Fibroblast of skin of left quadriceps (primary cell): ENCODE results near the gene CEBPA.

Experiments used
- DNase-seq, 2 experiments: peaks; one replicate each; pipeline ENCODE4 v3.0.0-alpha.2; 2013; ENCODE audit warnings: low read depth in 2 of 2

Gene CEBPA

GRCh38 chr19:33287438-33287837 is 14.9 kb downstream of the CEBPA start:
- no peak for DNase-seq

GRCh38 chr19:33286899-33287298 is 15.4 kb downstream of the CEBPA start:
- no peak for DNase-seq

DNA sequence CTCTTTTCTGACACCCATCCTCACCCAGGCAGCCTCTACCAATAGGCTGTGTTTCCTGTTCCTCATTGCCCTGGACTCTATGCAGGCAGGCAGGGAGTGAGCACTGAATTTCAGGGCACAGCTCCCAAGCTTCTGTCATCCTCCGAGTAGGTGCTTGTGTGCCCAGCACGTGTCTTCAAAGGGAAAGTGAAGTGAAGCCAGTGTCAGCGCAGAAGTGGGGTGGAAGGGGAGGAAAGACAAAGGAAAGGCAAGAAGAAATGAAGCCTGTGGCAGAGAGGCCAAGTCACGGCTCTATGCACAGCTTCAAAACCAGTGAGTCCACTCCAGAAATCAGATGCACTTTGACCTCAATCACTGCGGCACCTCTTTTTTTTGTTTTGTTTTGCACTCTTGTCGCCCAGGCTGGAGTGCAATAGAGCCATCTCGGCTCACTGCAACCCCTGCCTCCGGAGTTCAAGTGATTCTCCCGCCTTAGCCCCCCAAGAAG is 16.9 kb downstream of the CEBPA start:
- DNase-seq = no peak

- no peak for DNase-seq
Measured at GRCh38 chr19:33284756-33285155, 17.6 kb downstream of the CEBPA start.

GRCh38 chr19:33284146-33284643 is 18.1 kb downstream of the CEBPA start:
- DNase-seq = no peak

DNA sequence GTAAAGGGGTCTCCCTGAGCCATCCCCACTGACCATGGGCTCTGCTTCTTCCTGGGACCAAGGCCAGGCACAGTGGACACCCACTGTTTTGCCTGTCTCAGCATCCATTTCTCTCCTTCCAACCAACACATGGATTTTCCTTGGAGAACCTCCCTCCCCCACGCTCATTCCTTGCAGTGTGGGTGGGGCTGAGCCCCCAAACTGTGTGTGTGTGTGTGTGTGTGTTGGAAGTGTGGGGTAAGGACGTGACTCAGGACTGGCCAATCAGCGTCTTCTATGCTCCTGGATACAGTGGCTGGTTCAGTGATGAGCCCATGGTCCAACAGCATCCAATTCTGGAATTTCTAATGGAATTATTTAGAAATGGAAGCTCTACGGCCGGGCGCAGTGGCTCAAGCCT is 18.7 kb downstream of the CEBPA start:
- DNase-seq = no peak

GRCh38 chr19:33282036-33282671 is 20.2 kb downstream of the CEBPA start:
- DNase-seq = peak; percentile 64 to 67

GRCh38 chr19:33281296-33281926 is 20.9 kb downstream of the CEBPA start:
- DNase-seq = no peak

- no peak for DNase-seq
Measured at GRCh38 chr19:33280351-33280921, 21.9 kb downstream of the CEBPA start.

- DNase-seq = no peak
Measured at GRCh38 chr19:33279430-33280350, 22.6 kb downstream of the CEBPA start.

DNA sequence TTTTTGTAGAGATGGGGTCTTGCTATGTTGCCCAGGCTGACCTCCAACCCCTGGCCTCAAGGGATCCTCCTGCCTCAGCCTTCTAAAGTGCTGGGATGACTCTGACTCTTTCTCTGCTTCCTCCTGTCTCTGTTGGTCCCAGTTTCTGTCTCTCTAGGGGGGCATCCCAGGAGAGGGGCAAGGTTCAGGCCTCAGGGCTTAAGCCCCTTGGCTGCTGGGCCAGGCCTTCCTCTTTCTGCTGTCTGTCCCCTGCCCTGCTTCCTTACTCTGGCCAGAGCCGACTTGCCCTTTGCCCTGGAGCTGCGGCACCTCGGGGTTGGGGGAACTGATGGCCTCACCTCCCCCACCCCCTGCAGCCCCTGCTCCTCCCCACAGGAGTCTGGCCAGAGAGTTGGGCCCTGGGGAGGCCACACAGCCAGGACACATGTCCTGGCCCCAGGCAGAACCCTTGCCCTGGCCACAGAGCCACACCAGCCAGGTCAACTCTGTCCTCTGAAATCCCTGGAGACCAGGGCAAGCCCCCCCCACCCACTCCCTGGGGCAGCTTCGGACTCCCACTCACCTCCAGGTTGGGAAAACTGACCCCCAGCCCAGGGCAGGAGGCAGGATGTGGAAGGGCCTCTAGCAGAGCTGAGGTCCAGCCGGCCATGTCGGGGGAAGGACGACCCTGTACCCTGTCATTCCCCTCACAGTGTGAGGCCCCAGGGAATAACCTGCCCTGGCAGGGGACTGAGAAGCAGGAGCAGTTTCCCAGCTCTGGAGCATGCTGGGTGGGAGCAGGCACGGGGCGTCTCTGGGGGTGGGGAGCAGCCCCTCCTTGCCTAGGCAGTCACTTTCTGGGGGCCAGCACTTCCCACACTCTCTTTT is 23.7 kb downstream of the CEBPA start:
- DNase-seq = no peak

DNA sequence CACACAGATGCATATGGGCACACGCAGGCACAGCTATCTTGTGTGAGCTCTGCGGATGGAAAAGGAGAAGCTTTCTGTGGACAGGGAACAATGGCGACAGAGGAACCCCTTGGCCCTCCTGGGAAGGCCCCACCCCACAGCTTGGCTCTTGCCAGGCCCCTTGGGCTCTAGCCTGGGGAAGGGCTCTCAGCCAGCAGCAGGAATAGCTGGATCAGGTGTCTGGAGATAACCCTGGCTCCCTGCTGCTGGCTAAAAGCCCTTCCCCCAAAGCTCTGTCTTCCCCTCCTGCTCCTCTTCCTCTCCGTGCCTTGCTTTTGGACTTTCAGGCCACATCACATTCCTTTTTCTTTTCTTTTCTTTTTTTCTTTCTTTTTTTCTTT is 24.3 kb downstream of the CEBPA start:
- DNase-seq = no peak

- no peak for DNase-seq
Measured at GRCh38 chr19:33277434-33277833, 24.9 kb downstream of the CEBPA start.

GRCh38 chr19:33275933-33276619 is 26.3 kb downstream of the CEBPA start:
- no peak for DNase-seq

DNA sequence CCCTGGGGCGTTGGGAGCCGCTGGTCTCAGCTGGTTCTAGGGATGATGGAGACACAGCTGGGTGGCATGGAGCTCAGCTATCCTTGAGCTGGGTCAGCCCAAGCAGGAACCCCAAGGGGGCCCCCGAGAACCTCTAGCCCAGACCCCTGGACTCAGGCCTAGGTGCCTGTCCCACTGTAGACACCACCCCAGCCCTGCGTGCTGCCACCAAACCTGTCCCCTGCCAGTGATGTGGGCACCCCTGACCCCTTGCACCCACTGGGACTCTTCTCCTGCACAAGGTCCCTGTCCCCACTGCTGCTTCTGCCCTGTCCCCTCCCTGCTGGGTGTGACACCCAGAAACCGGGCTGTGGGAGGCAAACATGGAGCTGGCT is 26.8 kb downstream of the CEBPA start:
- DNase-seq = no peak

DNA sequence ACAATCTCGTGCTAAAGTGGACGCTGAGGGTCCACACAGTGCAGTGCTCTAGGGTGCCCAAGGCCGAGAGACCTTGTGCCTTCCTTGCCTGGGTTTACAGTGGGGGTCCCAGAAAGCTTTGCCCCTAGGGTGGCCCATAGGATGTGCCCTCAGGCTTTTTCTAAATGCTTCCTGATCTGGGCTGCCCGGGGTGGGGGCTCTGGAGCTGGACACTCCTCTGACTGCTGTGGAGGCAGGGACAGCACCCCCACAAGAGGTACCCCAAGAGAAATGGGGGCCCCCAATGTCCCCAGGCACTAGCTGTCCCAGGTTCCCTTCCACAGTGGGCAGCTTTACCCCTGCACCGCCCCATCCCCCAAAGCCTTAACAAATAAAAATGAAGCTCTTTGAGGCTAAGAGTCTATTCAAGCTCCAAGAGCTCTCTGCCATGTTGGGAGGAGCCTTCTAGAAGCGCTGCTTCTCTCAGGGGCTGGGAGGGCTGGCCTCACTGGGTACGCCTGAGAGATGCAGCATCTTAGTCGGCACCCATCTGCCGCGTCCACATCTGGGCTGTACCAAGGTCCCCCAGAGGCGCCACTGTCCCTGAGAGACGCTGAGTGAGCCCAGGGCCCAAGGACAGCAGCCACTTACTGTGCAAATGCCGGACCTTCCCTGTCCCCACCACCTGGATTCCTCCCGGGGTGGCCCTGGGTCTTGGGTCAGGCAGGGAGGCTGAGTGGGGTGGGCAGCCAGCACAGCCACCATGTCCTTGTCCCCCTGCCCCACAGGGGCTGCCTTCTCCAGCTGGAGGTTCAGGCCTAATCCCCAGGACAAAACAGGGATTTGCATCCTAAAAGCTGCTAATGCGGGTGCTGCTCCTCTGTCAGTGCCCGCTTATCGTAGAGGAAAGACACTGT is 27.4 kb downstream of the CEBPA start:
- no peak for DNase-seq

DNA sequence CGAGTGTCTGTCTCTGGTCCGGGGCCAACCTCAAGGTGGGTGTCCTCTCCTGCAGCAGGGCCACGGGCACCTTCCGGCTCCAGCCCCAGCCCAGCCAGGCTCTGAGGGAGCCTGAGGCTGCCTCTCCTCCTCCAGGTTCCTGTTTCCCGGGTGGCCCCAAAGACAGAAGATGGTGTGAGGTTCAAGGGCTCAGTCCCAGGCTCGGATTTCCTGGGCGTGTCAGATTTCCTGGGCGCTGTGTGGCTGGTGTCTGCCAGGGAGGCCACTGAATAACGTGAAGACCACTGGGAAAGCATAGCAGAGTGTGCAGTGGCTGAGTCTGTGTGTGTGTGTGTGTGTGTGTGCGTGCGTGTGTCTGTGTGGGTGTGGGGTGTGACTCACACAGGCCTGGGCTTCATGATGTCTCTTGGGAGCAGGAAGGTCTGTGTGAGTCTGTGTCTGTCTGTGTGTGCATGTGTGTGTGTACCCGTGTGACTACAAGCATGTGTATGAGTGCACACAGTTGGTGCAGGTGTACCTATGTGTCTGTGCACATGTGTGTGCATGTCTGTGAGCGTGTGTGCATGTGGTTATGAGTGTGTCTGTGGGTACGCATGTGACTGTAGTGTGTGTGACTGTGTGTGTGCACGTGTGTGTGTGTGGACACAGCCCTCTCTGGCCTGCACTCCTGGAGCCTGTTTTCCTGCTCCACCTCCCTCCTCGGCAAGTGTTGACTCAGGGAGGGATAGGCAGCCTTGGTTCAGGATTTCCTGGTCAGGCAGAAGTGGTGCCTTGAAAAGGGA is 28.3 kb downstream of the CEBPA start:
- peak; percentile 88 for DNase-seq

DNA sequence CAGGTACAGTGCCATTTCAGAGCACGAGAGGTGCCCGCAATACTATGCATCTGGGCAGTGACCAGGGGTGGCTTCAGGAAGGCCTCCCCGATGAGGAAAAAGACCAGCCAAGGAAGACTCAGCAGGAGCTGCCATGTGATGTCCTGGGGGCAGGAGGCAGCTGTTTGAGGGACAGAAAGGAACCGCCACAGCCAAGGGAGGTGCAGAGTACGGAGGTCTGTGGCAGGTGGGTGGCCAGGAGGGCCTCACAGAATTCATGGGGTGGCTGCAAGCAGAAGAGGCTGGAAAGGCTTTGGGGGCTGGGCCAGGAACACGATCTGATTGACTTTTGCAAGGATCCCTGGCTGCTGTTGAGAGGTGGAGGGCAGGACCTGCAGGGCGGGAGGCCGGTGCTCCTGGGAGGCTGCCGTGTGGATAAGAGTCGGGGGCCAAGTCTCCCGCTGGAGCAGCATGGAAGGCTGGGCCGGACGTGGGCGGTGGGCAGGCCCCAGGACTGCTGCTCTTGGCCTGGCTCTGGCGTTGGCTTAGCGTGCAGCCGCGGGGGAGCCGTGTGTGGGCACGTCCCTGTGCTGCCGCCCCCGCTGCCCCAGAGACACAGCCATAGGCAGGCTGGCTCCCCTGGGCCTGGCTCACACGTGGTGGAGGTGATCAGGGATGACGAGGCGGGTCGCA is 29.1 kb downstream of the CEBPA start:
- DNase-seq = no peak
